ENCODE measurements around the gene PAGE2.

GRCh38 chrX:55072286-55072685, 16.5 kb upstream of the PAGE2 start:
- no peak for TF ChIP-seq CTCF (IDR thresholded peaks at IDR 0.05)
- TF ChIP-seq POLR2A (IDR thresholded peaks at IDR 0.05) = no peak
- TF ChIP-seq POLR2AphosphoS5 (IDR thresholded peaks at IDR 0.05; ENCODE audit: insufficient read depth in 1 of 2, low read depth in 1 of 2) = no peak

Data from vagina (tissue), 2 donors.